Subcutaneous abdominal adipose tissue (tissue), 5 donors: ENCODE results near the gene TEF.

Experiments used
- H3K27ac ChIP-seq: one replicate; pipeline ENCODE4 v1.7.0; 2013; ENCODE audit warnings: low read depth, mild to moderate bottlenecking, inconsistent platforms, low read length, moderate library complexity
- H3K27me3 ChIP-seq, 5 donors: one replicate each; pipeline ENCODE4 v1.7.0; 2013; ENCODE audit warnings: low read length in 5 of 5, inconsistent platforms in 1 of 5; ENCODE audit not compliant: control insufficient read depth in 5 of 5, insufficient read depth in 4 of 5
- H3K36me3 ChIP-seq, 5 donors: one replicate each; pipeline ENCODE4 v1.7.0; 2013; ENCODE audit warnings: low read length in 5 of 5; ENCODE audit not compliant: control insufficient read depth in 5 of 5, insufficient read depth in 5 of 5
- H3K4me1 ChIP-seq, 5 donors: one replicate each; pipeline ENCODE4 v1.7.0; 2013; ENCODE audit warnings: low read length in 5 of 5, mild to moderate bottlenecking in 3 of 5, moderate library complexity in 1 of 5; ENCODE audit not compliant: control insufficient read depth in 5 of 5, insufficient read depth in 5 of 5
- H3K4me3 ChIP-seq, 5 donors: one replicate each; pipeline ENCODE4 v1.7.0; 2013; ENCODE audit warnings: low read length in 5 of 5, low read depth in 1 of 5
- H3K9ac ChIP-seq, 5 donors: one replicate each; pipeline ENCODE4 v1.7.0; 2013; ENCODE audit warnings: low read length in 5 of 5, mild to moderate bottlenecking in 4 of 5, moderate library complexity in 3 of 5
- H3K9me3 ChIP-seq, 5 donors: one replicate each; pipeline ENCODE4 v1.7.0; 2013; ENCODE audit warnings: low read length in 5 of 5; ENCODE audit not compliant: control insufficient read depth in 5 of 5
- donor health status: healthy.
- donor health status: healthy.
- donor health status: healthy.
- donor health status: healthy.
- donor health status: healthy.

Gene TEF

DNA sequence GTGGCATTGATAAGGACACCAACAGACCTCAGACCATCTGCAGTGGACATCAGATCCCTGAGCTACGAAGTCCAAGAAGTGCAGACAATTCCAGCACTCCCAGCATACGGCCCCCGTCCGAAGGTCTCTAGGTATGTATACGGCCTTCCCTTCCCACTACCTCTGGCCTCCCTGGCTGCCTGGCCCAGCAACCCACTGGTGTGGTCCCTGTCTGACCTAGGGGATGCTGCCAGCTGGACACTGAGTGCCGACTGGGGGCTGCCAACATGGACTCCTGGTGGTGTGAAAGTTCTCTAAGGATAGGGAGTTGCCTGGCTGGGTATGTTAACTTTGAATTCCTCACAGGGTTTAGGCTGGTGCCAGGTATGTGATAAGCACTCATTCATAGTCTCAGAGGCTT, 17.5 kb upstream of the TEF start:
- H3K36me3 ChIP-seq: peaks cover 0 to 2% (median 0%) of the 10 kb centered on the region in 5 donors
- no peak overlapping the region for H3K4me3 ChIP-seq
- H3K9ac ChIP-seq: no peak overlapping the region
- no peak overlapping the region for H3K27ac ChIP-seq
- H3K27me3 ChIP-seq: no peaks in the 10 kb centered on the region
- peaks cover 10 to 30% (median 28%) of the 10 kb centered on the region in 5 donors for H3K4me1 ChIP-seq
- H3K9me3 ChIP-seq: no peaks in the 10 kb centered on the region

DNA sequence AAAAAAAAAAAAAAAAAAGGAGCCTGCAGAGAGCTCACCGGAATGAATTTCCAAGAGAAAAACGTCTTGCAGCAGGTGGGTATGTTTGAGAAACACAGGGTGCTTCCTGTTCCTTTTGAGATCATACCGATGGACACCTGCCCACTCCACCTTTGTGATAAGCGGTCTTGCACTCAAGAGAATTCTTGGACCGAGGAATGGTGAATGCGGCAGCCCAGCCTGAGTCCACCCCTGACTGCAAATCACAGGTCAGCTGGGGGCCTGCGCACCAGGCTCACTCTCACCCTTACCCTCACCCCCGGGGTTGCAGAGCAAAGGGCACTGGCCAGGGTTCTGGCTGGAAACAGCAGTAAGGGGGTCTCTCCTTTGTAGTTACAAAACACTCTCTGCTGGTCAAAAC, 16.8 kb upstream of the TEF start:
- no peaks in the 10 kb centered on the region for H3K9me3 ChIP-seq
- no peak overlapping the region for H3K4me3 ChIP-seq
- no peak overlapping the region for H3K9ac ChIP-seq
- H3K36me3 ChIP-seq: no peaks in the 10 kb centered on the region
- H3K27ac ChIP-seq: no peak overlapping the region
- H3K4me1 ChIP-seq: peaks cover 10 to 35% (median 31%) of the 10 kb centered on the region in 5 donors
- no peaks in the 10 kb centered on the region for H3K27me3 ChIP-seq

DNA sequence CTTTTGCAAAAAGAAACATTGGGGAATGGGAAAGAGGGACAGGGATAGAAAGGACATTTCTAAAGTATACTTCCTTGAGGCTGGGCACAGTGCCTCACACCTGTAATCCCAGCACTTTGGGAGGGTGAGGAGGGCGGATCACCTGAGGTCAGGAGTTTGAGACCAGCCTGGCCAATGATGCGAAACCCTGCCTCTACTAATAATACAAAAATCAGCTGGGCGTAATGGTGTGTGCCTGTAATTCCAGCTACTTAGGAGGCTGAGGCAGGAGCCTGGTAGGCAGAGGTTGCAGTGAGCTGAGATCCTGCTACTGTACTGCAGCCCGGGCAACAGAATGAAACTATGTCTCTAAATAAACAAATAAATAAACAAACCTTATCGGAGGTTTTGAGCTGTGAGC, 16.3 kb upstream of the TEF start:
- H3K4me1 ChIP-seq: peaks cover 10 to 35% (median 31%) of the 10 kb centered on the region in 5 donors
- H3K27ac ChIP-seq: no peak overlapping the region
- no peak overlapping the region for H3K4me3 ChIP-seq
- H3K36me3 ChIP-seq: no peaks in the 10 kb centered on the region
- no peak overlapping the region for H3K9ac ChIP-seq
- H3K9me3 ChIP-seq: no peaks in the 10 kb centered on the region
- H3K27me3 ChIP-seq: no peaks in the 10 kb centered on the region

DNA sequence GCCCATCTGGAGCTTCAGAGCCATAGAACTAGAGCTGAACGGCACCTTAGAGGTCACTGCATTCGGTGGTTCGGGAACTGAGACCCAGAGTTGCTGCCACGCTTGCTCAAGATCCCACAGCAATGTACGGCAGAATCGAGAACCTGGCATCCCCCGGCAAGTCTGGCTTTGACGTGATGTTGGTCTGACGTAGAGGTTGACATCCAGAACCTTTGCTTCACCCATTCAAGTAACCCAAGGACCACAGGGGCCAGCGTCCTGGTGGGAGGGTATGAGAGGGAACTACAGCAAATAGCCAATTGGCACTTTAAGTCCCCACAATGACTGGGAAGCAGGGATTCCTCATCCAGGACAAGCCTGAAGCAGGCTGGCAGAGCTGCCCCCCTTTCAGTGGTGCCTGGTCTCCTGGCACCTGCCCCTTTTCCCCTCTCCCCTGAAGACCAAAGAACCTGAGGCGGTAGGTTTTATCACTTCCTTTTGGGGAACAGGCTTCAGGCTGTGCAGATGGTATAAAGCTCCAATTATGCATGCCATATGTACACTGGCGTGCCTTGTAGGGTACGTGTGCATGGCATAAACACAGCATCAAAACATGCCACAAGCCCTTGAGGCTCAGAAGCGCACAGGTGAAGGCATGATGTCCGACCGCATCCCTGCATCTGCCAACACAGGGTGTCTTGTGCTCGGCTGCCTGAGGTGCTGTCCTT, 15.3 kb upstream of the TEF start:
- Histone ChIP-seq H3K9ac (peak overlapping the region in 1 of 5 donors; percentile 67), H3K4me1 (peaks cover 10 to 35% (median 31%) of the 10 kb centered on the region in 5 donors)

DNA sequence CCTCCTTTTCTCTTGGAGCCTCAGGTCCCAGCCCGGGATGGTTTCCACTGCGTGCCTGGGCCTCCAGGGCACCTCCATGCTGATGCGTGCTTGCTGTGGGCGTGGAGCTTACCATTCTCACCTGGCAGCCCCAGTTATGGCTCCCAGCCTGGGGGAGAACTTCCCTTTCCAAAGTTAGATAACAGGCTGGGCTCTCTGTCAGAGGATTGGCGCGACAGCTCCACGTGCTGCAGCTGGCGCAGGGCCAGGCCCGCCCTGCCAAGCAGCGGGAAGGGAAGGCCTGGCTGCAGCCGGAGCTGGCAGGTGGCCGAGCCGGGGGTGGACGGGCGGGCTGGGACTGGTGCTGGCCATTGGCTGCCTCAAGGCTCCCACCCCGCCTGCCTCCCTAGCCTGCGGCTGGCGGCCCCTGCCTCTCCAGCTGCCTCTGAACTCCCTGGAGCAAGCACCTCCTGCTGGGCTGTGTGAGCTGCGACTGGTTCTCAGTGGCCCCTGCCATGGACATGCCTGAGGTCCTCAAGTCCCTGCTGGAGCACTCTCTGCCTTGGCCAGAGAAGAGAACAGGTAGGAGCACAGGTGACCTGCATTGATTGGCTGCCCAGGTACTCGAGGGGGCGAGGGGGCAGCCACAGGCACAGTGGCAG, 14.6 kb upstream of the TEF start:
- Histone ChIP-seq H3K27me3 (no peaks in the 10 kb centered on the region), H3K4me1 (peaks cover 10 to 35% (median 31%) of the 10 kb centered on the region in 5 donors), H3K27ac (no peak overlapping the region), H3K36me3 (peaks cover 0 to 5% (median 0%) of the 10 kb centered on the region in 5 donors), H3K9me3 (no peaks in the 10 kb centered on the region), H3K9ac (peak overlapping the region in 3 of 5 donors; percentile 21 to 67 (median 63)), H3K4me3 (peak overlapping the region; percentile 62 to 81 (median 68))

More for the DNA sequence above, 15.3 kb upstream of the TEF start:
- Histone ChIP-seq H3K36me3 (peaks cover 0 to 2% (median 0%) of the 10 kb centered on the region in 5 donors), H3K27ac (no peak overlapping the region), H3K4me3 (peak overlapping the region; percentile 48 to 81 (median 62)), H3K9me3 (no peaks in the 10 kb centered on the region), H3K27me3 (no peaks in the 10 kb centered on the region)

DNA sequence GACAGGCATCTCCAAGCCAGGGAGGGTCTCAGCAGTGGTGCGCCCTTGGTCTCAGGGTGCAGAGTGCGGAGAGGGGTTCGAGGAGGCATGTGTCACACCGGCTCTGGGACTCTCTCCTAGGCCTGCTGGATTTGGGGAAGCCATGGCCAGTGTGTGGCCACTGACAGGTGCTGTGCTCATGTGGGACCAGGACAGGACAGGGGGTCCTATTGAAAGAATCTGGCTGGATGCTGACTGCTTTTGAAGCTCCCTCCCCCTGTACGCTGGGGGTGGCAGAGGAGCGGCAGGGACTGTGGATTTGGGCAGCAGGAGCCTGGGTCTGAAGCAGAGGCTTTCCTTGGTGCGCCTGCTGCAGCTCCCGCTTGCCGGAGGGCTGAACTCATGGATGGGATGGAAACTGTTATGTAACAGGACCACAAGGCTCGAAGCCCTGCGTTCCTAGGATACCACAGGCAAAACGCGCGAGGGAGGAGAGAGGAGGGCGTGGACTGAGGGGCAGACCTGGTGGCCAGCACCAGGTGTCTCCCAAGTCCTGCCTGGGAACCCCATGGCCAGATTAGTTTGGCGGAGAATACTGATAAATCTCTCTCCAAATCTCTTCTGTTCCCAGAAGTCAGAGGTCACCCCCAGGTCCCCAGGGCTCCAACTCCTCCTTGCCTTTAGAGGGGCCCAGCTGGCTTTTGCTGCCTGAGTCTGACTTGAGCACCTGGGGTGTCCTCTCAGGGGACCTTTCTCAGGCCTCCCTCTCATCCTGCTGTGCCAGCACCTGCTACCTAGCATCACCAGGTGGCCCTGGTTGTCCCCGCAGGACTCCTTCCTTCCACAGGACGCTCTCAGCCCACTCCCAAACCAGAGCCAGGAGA, 13.8 kb upstream of the TEF start:
- Histone ChIP-seq H3K4me1 (peaks cover 10 to 35% (median 31%) of the 10 kb centered on the region in 5 donors), H3K9ac (peak overlapping the region in 4 of 5 donors; percentile 21 to 63 (median 33)), H3K4me3 (peak overlapping the region; percentile 62 to 81 (median 68)), H3K36me3 (peaks cover 0 to 10% (median 2%) of the 10 kb centered on the region in 5 donors), H3K9me3 (no peaks in the 10 kb centered on the region), H3K27me3 (no peaks in the 10 kb centered on the region), H3K27ac (no peak overlapping the region)

DNA sequence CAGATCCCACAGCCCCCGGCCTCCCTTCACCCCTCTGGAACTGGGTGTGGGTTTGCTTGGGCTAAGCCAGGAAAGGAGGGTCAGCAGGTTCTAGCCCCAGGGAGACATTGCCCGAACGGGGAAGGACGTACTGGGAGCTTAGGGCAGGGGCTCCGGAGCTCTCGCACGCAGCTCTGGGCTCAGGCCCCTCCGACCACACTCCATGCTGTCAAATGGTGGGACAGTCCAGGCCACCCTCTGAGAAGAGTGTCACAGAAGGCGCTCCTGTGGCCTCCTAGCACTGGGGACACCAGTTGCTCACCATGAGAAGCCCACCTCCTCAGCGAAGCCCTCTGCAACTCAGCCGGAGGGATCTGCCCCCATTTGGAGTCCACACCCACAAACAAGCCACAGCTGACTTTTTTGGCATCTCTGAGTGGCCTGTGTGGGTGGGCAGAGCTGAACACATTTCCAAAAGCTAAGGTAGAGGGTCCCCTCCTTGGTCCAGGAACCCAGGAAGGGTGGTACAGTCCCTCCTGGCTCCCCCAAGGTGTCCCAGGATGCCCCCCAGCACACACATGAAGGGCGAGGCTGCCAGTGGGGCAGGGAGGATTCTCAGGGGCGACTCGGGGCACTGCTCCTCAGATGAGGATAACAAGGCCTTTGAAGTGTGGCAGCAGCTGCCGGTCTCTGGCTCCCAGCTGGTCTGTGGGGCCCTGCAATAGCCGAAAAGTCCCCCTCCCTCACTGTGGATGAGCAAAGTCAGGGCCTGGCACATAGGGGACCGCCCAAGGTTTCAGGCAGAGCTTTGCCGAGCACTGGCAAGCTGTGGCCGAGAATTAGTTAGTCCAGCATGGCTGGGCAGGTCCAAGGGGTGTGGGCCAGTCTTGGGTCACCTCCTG, 13.0 kb upstream of the TEF start:
- Histone ChIP-seq H3K27me3 (no peaks in the 10 kb centered on the region), H3K27ac (peak overlapping the region; percentile 30), H3K36me3 (peaks cover 0 to 12% (median 2%) of the 10 kb centered on the region in 5 donors), H3K9ac (peak overlapping the region in 4 of 5 donors; percentile 21 to 38 (median 33)), H3K4me1 (peaks cover 10 to 35% (median 31%) of the 10 kb centered on the region in 5 donors), H3K4me3 (peak overlapping the region; percentile 62 to 81 (median 68)), H3K9me3 (no peaks in the 10 kb centered on the region)

DNA sequence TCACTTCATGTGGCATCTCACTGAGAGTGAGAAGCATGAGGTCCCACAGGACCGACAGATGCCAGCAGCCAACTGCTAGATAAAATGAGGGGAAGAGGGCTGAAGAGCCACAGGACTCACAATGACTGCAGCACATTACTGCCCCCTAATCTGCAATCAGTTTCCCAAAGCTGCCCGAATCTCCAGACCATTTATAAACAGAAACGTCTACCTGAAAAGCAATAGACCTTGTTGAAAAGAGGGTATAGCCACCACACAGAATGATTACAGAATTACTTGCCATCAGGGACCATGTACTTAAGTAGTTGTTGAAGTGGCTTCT, 12.4 kb upstream of the TEF start:
- Histone ChIP-seq H3K4me1 (peaks cover 10 to 35% (median 31%) of the 10 kb centered on the region in 5 donors), H3K27ac (no peak overlapping the region), H3K36me3 (peaks cover 0 to 12% (median 2%) of the 10 kb centered on the region in 5 donors), H3K4me3 (peak overlapping the region in 4 of 5 donors; percentile 1 to 75 (median 36)), H3K9ac (no peak overlapping the region), H3K27me3 (no peaks in the 10 kb centered on the region), H3K9me3 (no peaks in the 10 kb centered on the region)

DNA sequence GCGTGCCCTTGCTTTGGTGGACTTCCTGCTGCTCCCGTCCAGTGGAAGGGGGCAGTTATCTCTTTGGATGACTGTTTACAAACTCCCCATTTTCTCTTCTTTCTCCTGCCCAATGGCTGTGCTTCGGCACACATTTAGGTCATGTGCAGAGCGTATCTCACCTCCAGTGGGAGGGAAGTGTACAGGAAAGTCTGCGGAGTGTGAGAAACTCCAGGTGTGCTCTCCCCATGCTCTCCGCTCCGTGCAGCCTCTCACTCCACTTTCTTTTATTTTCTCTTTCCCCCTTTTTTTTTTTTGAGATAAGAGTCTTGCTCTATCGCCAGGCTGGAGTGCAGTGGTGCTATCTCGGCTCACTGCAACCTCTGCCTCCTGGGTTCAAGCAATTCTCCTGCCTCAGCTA, 11.9 kb upstream of the TEF start:
- no peaks in the 10 kb centered on the region for H3K9me3 ChIP-seq
- peaks cover 10 to 35% (median 31%) of the 10 kb centered on the region in 5 donors for H3K4me1 ChIP-seq
- H3K4me3 ChIP-seq: no peak overlapping the region
- H3K36me3 ChIP-seq: peaks cover 0 to 12% (median 2%) of the 10 kb centered on the region in 5 donors
- H3K27me3 ChIP-seq: no peaks in the 10 kb centered on the region
- no peak overlapping the region for H3K27ac ChIP-seq
- H3K9ac ChIP-seq: no peak overlapping the region
